GM12875 (cell line): ENCODE results near the gene GTF3C4.

Experiments used
- H3K4me3 ChIP-seq: one replicate; pipeline ENCODE4 v1.5.1; 2011; ENCODE audit warnings: low read depth, low read length, control low read depth
- TF ChIP-seq, protein P1 (sequence below): IDR thresholded peaks from 2 replicates; pipeline ENCODE4 v1.5.1; 2011; ENCODE audit warnings: low read depth, mild to moderate bottlenecking, control low read depth, inconsistent platforms, low read length, moderate library complexity, borderline replicate concordance; ENCODE audit not compliant: insufficient read depth

Gene GTF3C4

DNA sequence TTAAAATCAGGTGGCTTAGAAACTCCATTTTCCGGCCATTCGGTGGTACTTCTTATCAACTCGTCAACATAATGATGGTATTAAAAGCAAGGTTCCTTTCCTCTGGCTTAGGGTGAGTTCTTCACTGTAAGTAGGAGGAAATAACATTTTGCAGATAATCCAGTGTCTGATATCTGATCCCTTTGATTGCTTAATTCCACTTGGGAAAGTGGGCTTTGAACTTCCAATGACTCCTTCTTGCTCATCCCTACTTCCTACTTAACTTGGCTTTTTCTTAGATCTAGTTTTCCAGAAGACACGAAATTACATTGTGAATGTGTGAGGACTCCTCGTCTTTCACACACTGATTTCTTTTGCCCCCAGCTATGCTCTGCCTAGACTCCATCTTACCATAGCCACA, 32.0 kb upstream of the GTF3C4 start:
- TF ChIP-seq, protein P1, sequence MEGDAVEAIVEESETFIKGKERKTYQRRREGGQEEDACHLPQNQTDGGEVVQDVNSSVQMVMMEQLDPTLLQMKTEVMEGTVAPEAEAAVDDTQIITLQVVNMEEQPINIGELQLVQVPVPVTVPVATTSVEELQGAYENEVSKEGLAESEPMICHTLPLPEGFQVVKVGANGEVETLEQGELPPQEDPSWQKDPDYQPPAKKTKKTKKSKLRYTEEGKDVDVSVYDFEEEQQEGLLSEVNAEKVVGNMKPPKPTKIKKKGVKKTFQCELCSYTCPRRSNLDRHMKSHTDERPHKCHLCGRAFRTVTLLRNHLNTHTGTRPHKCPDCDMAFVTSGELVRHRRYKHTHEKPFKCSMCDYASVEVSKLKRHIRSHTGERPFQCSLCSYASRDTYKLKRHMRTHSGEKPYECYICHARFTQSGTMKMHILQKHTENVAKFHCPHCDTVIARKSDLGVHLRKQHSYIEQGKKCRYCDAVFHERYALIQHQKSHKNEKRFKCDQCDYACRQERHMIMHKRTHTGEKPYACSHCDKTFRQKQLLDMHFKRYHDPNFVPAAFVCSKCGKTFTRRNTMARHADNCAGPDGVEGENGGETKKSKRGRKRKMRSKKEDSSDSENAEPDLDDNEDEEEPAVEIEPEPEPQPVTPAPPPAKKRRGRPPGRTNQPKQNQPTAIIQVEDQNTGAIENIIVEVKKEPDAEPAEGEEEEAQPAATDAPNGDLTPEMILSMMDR: no peak

DNA sequence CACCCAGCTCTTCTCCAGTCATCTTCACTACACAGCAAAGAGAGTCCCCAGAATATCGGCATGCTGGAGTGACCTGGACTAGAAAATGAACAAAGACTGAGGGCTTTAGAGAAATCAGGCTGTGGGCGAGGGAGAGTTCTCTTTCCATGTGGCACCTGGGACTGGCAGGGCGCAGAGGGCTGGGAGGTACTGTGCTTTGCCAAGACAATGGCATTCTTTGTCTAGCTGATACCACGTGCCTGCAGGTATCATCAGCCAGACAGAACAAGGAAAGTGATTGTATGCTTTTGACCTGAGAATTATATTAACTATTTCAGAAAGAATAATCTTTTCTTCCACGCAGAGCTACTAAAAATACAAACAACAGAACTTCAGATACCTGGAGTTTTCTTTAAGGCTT, 30.9 kb upstream of the GTF3C4 start:
- H3K4me3 ChIP-seq: no peak overlapping the region
- TF ChIP-seq, protein P1: no peak

More for the DNA sequence above, 32.0 kb upstream of the GTF3C4 start:
- H3K4me3 ChIP-seq: no peak overlapping the region

DNA sequence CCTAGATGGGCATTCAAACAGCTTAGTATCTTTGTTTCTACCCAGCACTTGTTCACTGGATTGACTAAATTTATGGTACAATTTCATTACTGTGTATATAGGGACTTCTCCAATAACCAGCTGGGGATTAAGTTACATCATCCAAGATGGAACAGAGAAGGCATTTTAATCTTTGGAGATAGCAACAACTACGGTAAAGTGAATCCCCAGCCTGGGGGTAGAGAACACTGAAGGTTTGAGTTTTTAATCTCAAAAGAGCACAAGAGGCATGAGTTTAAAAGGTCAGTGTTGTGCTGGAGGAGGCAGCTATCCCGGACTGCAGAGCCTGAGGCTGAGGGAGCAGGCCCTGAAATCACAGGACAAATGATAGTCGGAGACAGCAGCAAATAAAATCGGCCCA, 29.0 kb upstream of the GTF3C4 start:
- TF ChIP-seq, protein P1: no peak
- no peak overlapping the region for H3K4me3 ChIP-seq

DNA sequence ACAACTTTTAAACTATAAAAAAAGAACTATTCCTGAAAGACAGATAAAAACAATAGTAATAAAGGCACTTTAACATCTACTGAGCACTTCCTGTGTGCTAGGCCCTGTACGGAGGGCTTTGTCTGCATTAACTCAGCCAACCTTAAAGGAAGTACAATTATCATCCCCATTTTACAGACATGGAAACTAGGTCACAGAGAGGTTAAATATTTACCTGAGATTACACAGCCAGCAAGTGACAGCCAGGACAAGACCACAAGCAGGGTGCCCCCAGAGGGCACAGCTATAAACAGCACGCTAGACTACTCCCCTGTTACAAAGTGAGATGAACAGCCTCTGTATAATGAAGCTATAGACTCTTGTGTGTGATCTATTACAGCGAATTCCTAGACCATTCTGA, 26.0 kb upstream of the GTF3C4 start:
- TF ChIP-seq, protein P1: peak; percentile 45; the same call in 1 of the 2 replicates
- H3K4me3 ChIP-seq: no peak overlapping the region

DNA sequence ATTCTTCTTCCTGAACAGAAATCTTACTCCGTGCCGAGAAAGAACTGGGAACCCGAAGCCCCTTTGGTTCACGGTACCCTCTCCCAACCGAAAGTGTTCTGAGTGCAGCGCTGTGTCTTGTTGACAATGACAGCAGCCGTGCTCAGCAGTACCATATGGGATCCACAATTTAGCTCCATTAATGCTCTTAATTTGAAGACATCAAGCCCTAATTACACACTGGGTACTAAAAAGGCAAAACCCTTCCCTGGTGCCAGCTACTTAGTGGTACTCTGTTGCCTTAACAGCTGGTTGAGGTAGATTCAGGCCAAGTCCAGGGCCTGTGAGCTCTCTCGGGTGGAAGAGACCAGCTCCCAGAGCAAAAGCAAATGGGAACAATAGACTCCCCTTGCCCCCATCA, 25.0 kb upstream of the GTF3C4 start:
- TF ChIP-seq, protein P1: no peak

DNA sequence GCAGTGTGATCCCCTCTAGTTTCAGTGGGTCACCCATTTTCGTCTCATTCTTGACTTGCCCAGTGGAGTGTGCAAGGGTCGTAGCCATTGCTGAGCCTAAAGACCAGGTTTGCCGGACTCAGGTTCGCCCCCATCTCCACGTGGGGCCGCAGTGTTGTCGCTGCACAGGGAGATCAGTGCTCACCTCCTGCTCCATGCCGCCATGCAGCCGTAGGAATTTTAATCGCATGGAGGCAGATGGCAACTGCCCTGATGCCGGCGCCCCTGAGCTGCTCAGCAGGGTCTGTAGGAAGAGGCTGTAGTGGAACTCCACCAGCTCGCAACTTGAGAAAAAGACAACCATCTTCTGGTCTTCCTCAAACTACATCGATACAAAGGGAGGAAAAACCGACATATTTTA, 24.6 kb upstream of the GTF3C4 start:
- no peak overlapping the region for H3K4me3 ChIP-seq
- TF ChIP-seq, protein P1: no peak

More for the DNA sequence above, 25.0 kb upstream of the GTF3C4 start:
- H3K4me3 ChIP-seq: no peak overlapping the region

DNA sequence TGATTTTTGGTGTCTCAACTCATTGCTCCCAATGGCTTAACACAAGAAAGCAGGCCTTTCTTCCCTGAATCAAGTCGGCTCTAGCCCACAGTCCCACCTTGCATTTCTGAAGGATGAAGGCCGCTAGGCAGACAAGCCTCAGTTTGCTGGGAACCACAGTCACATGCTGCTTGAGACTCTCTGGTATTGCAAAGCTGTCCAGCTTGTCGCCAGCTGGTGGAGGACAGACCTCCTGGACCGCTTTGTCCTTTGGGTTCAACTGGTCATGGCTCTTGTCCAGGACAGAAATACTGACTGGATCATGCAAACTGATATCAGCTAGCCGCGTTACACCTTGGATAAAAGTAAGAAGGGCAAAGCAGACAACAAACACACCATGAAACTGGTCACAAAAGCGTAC, 23.5 kb upstream of the GTF3C4 start:
- no peak overlapping the region for H3K4me3 ChIP-seq
- TF ChIP-seq, protein P1: no peak
